ENCODE data around the gene TFEB. TPM values are rescaled to one million over a fixed set of nuclear protein-coding genes. Genes with fewer than 3 reads are reported as not detected.

Gene TFEB
- total RNA-seq, 1 donor from 2014 or later = 18.6 TPM

DNA sequence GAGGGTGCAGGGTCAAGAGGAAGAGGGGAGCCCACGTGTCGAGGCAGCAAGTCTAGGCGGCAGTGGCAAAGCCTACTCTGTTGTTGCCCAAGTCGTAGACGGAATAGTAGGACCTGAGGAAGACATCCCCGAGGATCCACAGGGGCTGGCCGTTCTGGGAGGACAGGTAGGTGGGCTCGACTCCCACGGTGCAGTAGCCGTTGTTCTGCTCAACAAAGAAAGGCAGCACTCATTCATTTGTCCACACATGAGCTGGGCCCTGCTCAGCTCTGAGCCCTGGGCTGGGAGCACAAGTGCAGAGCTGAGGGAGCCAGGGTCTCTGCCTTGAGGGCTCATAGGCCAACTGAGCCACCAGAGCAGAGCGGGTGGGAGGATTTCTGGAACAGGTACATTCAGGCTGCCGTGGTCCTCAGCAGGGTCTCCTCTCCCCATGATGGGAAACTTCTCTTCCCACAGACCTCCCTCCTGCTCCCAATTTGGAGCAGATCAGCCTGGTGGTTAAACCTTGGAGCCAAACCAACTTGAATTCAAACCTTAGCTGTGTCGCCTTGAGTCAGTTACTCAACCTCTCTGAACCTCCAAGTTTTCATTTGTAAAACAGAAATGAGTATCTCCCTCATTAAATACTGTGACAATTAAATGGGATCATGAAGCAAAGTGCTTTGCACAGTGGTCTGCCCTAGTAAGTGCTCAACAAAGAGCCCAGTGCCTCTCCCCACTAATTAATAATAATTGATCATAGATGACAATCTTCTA, 1.6 kb upstream of the TFEB start:
- H3K27me3 ChIP-seq = no peaks in the 10 kb centered on the region
- no peak overlapping the region for H3K4me3 ChIP-seq
- no peaks in the 10 kb centered on the region for H3K36me3 ChIP-seq
- H3K9me3 ChIP-seq = no peaks in the 10 kb centered on the region
- peaks cover 0 to 19% of the 10 kb centered on the region in 2 donors for H3K4me1 ChIP-seq
- no peak for DNase-seq (ENCODE audit: low spot score in 2 of 2)
- no peak overlapping the region for H3K27ac ChIP-seq
- no peak for TF ChIP-seq CTCF (IDR thresholded peaks at IDR 0.05)
- intact Hi-C loops (cut with DNase I) = loop anchor here (5.0 to 10.0 kb wide), 2 partner anchors 662 to 825 kb away; partner anchors contain the start of genes NFYA, OARD1 and UBR2

DNA sequence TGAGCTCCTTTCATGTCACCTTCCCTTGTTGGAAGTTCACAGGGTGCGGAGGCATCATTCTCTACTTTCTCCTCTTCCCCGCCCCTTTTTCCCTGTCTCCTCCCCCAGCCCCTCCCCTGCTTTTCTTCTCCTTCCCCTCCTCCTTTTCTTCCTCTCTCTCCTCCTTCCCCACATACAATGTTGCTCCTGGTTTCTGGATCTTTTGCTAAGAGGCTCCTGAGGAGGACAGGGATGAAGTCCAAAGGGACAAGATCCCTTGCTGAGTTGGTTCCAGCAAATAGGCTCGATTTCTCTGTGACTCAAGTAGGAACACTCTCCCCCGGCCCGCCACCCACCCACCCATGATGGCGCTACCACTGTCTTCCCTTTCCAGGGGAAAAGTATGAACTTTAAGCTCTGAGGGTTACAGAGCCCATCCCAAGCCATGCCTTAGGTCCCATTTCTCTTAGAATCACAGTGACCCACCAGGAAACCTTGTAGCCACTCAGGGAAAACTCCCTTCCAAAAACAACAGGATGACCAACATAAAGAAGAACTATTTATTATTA, 852 bp upstream of the TFEB start:
- no peak for TF ChIP-seq CTCF (IDR thresholded peaks at IDR 0.05)
- no peaks in the 10 kb centered on the region for H3K27me3 ChIP-seq
- DNase-seq (ENCODE audit: low spot score in 2 of 2) = no peak
- no peak overlapping the region for H3K27ac ChIP-seq
- H3K36me3 ChIP-seq = no peaks in the 10 kb centered on the region
- intact Hi-C loops (cut with DNase I) = loop anchor here (5.0 to 10.0 kb wide), 2 partner anchors 661 to 826 kb away; partner anchors contain the start of genes NFYA, OARD1 and UBR2
- peak overlapping the region in 1 of 2 donors; percentile 92 for H3K4me3 ChIP-seq
- H3K4me1 ChIP-seq = peaks cover 0 to 23% of the 10 kb centered on the region in 2 donors
- no peaks in the 10 kb centered on the region for H3K9me3 ChIP-seq

DNA sequence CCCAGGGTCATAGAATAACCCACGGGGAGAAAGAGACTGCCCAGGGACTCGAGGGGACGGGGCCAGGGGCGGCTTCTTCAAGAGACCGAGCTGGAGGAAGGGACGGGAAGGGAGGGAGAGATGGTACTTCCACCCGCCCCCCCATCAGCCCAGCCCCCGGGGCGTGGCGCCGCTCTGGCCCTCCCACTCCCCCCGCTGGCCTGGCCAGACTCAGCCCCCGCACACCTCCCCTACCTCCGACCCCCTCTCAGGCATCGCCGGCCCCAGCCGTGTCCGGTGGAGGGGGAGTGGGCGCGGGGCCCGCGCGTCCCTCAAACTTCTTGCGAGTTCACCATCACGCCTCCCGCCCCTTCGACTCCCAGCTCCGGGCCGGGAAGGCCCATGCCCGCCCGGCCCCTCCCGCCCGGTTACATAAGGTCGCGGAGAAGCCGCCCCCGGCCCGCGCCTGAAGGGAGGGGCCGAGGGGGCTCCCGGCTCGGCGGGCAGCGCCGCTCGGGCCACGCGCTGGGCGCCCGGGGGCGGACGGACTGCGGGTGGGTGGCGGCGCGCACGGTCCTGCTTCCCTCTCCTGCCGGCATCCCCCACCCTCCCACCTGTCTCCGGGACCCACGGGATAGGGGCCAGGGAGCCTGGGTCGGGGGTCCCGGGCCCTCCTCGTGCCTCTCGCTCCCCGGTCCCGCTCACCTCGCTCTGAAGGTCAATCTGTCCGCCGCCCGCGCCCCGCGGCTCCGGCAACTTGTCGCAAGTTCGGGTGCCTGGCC, 562 bp downstream of the TFEB start:
- DNase-seq (ENCODE audit: low spot score in 2 of 2) = peak; percentile 35 to 89
- Histone ChIP-seq H3K27ac (peak overlapping the region; percentile 90 to 99), H3K9me3 (no peaks in the 10 kb centered on the region), H3K27me3 (no peaks in the 10 kb centered on the region), H3K4me1 (peaks cover 0 to 30% of the 10 kb centered on the region in 2 donors), H3K4me3 (peak overlapping the region; percentile 92 to 93), H3K36me3 (no peaks in the 10 kb centered on the region)
- intact Hi-C loops (cut with DNase I) = loop anchor here (1.0 to 10.0 kb wide), 6 partner anchors 12 to 827 kb away; partner anchors contain the start of genes FRS3, NFYA, OARD1 and TOMM6
- TF ChIP-seq CTCF (IDR thresholded peaks at IDR 0.05) = no peak

- TF ChIP-seq CTCF (IDR thresholded peaks at IDR 0.05) = no peak
- Histone ChIP-seq H3K27me3 (no peaks in the 10 kb centered on the region), H3K27ac (peak overlapping the region; percentile 90 to 99), H3K9me3 (no peaks in the 10 kb centered on the region), H3K36me3 (no peaks in the 10 kb centered on the region), H3K4me3 (peak overlapping the region; percentile 92 to 93), H3K4me1 (peaks cover 0 to 30% of the 10 kb centered on the region in 2 donors)
- DNase-seq (ENCODE audit: low spot score in 2 of 2) = peak; percentile 39 to 83
- intact Hi-C loops (cut with DNase I) = loop anchor here (1.0 to 10.0 kb wide), 3 partner anchors 21 to 659 kb away; partner anchors contain the start of genes FRS3, NFYA and OARD1
Measured at GRCh38 chr6:41733707-41734665, 1.4 kb downstream of the TFEB start.

DNA sequence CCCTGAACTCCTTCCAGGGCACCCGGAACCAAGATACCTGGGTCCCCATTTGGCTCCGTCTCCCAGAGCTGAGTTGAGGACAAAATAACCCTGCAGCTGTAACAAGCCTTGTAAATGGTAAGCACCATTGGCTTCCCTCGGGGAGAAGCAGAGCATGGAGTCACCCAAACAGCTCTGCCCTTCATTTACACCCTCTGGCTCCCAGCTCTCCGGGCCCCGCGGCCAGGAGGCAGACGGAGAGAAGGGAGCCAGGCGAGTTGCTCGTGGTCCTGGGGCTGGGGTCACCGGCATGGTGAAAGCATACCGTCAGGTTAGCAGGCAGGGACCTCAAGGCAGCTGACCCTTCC, 2.1 kb downstream of the TFEB start:
- Histone ChIP-seq H3K27me3 (no peaks in the 10 kb centered on the region), H3K9me3 (no peaks in the 10 kb centered on the region), H3K4me1 (peaks cover 0 to 30% of the 10 kb centered on the region in 2 donors), H3K36me3 (no peaks in the 10 kb centered on the region), H3K4me3 (peak overlapping the region; percentile 92 to 93), H3K27ac (peak overlapping the region; percentile 90 to 99)
- no peak for DNase-seq (ENCODE audit: low spot score in 2 of 2)
- intact Hi-C loops (cut with DNase I) = loop anchor here (1.0 to 10.0 kb wide), 2 partner anchors 20 to 659 kb away; partner anchors contain the start of genes NFYA and OARD1
- TF ChIP-seq CTCF (IDR thresholded peaks at IDR 0.05) = no peak
